ENCODE results near the gene ANKS6. TPM values are rescaled to one million over a fixed set of nuclear protein-coding genes. Genes with fewer than 3 reads are reported as not detected.

Gene ANKS6
- polyA plus RNA-seq, 1 donor from 2014 or later = 16.6 TPM

GRCh38 chr9:98795970-98796363 is 388 bp downstream of the ANKS6 start:
- H3K4me3 ChIP-seq (ENCODE audit: low read length) = peak overlapping the region; percentile 72
- no peaks in the 10 kb centered on the region for H3K9me2 ChIP-seq (ENCODE audit: insufficient read depth, low read length)
- H3K9ac ChIP-seq (ENCODE audit: low read length) = peak overlapping the region; percentile 50
- H3K9me3 ChIP-seq (ENCODE audit: low read length) = no peaks in the 10 kb centered on the region
- peak overlapping the region; percentile 65 for H3K4me2 ChIP-seq (ENCODE audit: low read length)
- no peak overlapping the region for H2AFZ ChIP-seq (ENCODE audit: low read depth, low read length)
- no peaks in the 10 kb centered on the region for H3K27me3 ChIP-seq (ENCODE audit: insufficient read depth, low read depth, low read length)
- H3K27ac ChIP-seq (ENCODE audit: low read length) = no peak overlapping the region
- no peaks in the 10 kb centered on the region for H3K36me3 ChIP-seq (ENCODE audit: insufficient read depth, low read length)
- no peaks in the 10 kb centered on the region for H4K20me1 ChIP-seq (ENCODE audit: insufficient read depth)
- no peaks in the 10 kb centered on the region for H3F3A ChIP-seq (ENCODE audit: insufficient read depth, low read length, poor library complexity, severe bottlenecking)
- peak; percentile 19 for TF ChIP-seq MXI1 (conservative IDR thresholded peaks at IDR 0.05; ENCODE audit: poor library complexity, severe bottlenecking)
- TF ChIP-seq POLR2AphosphoS5 (IDR thresholded peaks at IDR 0.05) = peak; percentile 8
- no peak for TF ChIP-seq CTCF (IDR thresholded peaks at IDR 0.05; ENCODE audit: poor library complexity, severe bottlenecking)
- TF ChIP-seq EP300 (conservative IDR thresholded peaks at IDR 0.05; ENCODE audit: poor library complexity, severe bottlenecking) = no peak
- no peak for TF ChIP-seq RAD21 (conservative IDR thresholded peaks at IDR 0.05)
- TF ChIP-seq TAF1 (IDR thresholded peaks at IDR 0.05; ENCODE audit: low read depth) = no peak
- TF ChIP-seq EZH2 (IDR thresholded peaks at IDR 0.05; ENCODE audit: borderline replicate concordance, insufficient read depth, low read length, poor library complexity, severe bottlenecking) = no peak
- no peak for TF ChIP-seq REST (IDR thresholded peaks at IDR 0.05; ENCODE audit: borderline replicate concordance)
- no peak for TF ChIP-seq SMC3 (conservative IDR thresholded peaks at IDR 0.05; ENCODE audit: poor library complexity)
- no peaks in the 10 kb centered on the region for H3K79me2 ChIP-seq (replicated peaks; ENCODE audit: insufficient read depth, low read length)

- no peaks in the 10 kb centered on the region for H3F3A ChIP-seq (ENCODE audit: insufficient read depth, low read length, poor library complexity, severe bottlenecking)
- H3K27me3 ChIP-seq (ENCODE audit: insufficient read depth, low read depth, low read length) = no peaks in the 10 kb centered on the region
- peak overlapping the region; percentile 50 for H3K9ac ChIP-seq (ENCODE audit: low read length)
- no peak overlapping the region for H2AFZ ChIP-seq (ENCODE audit: low read depth, low read length)
- peak overlapping the region; percentile 72 for H3K4me3 ChIP-seq (ENCODE audit: low read length)
- TF ChIP-seq MXI1 (conservative IDR thresholded peaks at IDR 0.05; ENCODE audit: poor library complexity, severe bottlenecking) (no peak), EZH2 (IDR thresholded peaks at IDR 0.05; ENCODE audit: borderline replicate concordance, insufficient read depth, low read length, poor library complexity, severe bottlenecking) (no peak), POLR2AphosphoS5 (IDR thresholded peaks at IDR 0.05) (no peak), TAF1 (IDR thresholded peaks at IDR 0.05; ENCODE audit: low read depth) (no peak), SMC3 (conservative IDR thresholded peaks at IDR 0.05; ENCODE audit: poor library complexity) (no peak), RAD21 (conservative IDR thresholded peaks at IDR 0.05) (no peak), REST (IDR thresholded peaks at IDR 0.05; ENCODE audit: borderline replicate concordance) (no peak), CTCF (IDR thresholded peaks at IDR 0.05; ENCODE audit: poor library complexity, severe bottlenecking) (no peak), EP300 (conservative IDR thresholded peaks at IDR 0.05; ENCODE audit: poor library complexity, severe bottlenecking) (no peak)
- H3K9me2 ChIP-seq (ENCODE audit: insufficient read depth, low read length) = no peaks in the 10 kb centered on the region
- H3K79me2 ChIP-seq (replicated peaks; ENCODE audit: insufficient read depth, low read length) = no peaks in the 10 kb centered on the region
- H3K36me3 ChIP-seq (ENCODE audit: insufficient read depth, low read length) = no peaks in the 10 kb centered on the region
- no peaks in the 10 kb centered on the region for H3K9me3 ChIP-seq (ENCODE audit: low read length)
- no peak overlapping the region for H3K27ac ChIP-seq (ENCODE audit: low read length)
- peak overlapping the region; percentile 65 for H3K4me2 ChIP-seq (ENCODE audit: low read length)
- H4K20me1 ChIP-seq (ENCODE audit: insufficient read depth) = no peaks in the 10 kb centered on the region
These were observed 930 bp downstream of the ANKS6 start for GRCh38 chr9:98795295-98795955.

Measured in neural cell (in vitro differentiated cells).